ENCODE measurements around the gene ZNF730.
A peak's percentile ranks its signal among the peaks of the same experiment; 100 is the strongest.
"Not testable (repeated sequence)": the region's sequence is repeated elsewhere in the genome, so short reads cannot be mapped to it uniquely, and the experiment has no call there.

Gene ZNF730

DNA sequence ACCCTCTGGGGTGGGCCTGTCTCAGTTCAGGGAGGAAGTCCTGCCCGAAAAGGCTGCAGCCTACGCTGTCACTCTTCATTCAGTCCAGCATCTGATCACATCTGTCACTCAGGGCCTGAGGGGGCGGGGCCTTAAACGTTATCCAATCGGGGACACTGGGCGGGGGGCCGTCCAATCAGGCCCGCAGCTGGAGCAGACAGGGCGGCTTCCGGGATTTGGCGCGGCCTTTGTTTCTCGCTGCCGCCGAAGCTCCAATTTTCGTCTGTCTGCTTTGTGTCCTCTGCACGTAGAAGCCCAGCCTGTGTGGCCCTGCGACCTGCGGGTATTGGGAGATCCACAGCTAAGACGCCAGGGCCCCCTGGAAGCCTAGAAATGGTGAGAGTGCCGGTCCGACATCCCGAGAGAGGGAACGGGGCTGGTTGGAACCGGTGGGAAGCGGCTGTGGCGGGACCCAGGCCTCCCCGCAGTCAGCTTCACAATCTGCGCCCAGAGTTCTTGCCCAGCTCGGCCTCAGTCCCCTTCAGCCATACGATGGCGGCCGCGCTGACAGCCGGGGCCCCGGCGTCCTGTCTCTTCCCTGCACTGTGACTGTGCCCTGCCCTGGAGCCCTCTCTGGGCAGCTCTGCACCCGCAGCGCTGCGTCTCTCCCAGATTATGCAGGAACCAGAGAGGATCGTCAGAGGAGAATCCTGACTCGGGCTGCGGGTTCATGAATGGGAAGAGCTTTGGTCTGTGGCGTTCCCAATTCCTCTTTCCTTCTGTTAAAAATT is at the start of gene ZNF730:
Gene ZNF730, plus strand, starts transcription at position 224 of the 770 bp plus-strand sequence. Its CDS starts 149 bp downstream, at position 373.
- DNase-seq, result peak; percentile 19 to 69

DNA sequence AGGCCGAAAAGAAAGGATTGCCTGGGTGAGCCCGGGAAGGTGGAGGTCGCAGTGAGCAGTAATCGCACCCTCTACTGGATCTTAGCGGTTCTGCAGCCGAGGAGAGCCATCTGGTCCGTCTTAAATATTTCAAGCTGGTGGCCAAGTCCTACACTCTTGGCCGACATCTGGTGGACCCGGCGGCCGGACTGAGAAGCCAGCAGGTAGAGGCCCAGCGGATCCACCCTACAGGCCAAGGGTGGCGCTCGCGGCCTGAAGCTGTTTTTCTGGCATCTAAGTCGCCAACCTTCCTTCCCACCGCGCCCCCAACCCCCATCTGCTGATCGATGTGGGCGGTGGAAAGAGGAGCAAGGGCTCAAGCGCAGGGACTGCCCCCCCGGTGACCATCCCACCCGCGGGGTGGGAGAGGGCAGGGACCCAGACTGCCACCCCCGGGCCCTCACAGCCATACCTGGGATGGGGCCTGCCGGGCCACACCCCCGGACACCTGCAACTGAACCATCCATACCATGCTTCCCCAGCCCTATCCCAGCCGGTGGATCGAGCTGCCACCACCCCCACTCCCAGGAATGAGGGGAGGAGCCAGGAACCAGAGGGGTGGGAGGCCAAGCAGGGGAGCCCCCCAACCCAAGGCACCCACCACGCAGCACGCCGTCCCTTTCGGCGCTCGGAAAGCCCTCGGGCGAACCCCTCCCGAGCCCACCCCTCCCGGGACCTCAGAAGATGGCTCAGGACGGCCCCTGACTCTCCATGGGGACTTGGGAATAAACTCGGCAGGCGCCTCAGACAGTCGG is 46.3 kb upstream of the ZNF730 start:
- no peak for DNase-seq

DNA sequence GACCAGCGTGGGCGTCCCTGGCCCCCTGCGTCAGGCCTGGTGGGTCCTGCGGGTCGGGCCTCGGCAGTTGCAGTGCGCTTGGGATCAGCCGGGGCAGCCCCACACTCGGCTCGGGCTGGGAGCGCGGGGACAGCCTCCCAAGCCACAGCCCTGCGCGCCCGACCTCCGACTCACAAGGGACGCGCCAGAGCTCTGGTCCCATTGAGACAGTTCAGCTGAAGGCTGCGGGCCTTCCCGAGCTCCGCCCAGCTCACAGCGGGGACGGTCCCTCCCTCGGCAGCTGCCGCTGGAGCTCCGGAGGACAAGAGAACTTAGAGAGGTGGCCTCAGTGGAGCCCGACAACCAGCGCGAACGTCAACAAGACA is 45.7 kb upstream of the ZNF730 start:
- no peak for DNase-seq

DNA sequence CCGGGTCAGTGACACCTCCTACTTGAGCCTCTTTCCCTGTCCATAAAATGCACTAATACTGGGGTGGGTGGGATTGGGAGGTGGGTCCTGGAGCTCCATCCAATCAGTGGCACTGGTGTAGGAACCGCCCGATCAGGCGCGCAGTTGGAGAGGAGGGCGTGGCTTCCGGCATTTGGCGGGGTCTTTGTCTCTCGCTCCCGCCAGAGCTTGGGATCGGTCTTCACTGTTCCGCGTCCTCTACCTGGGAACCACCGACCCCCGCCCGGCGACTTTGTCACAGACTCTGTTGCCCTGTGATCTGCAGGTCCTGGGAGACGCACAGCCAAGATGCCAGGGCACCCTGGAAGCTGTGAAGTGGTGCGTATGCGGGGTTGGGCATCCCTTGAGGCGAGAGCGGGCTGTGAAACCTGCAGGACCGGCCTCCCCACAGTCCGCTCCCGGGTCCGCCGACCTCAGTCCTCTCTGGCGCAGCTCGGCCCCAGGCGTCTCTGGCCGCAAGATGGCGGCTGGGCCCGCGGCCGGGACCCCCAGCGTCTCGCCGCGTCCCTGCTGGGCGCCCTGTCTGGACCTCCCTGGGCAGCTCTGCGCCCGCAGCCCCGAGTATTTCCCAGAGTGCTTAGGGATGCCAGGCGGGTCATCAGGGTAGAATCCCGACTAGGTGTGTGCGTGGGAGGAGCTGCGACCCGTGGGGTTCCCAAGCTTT is 41.6 kb upstream of the ZNF730 start:
- DNase-seq, result no peak

DNA sequence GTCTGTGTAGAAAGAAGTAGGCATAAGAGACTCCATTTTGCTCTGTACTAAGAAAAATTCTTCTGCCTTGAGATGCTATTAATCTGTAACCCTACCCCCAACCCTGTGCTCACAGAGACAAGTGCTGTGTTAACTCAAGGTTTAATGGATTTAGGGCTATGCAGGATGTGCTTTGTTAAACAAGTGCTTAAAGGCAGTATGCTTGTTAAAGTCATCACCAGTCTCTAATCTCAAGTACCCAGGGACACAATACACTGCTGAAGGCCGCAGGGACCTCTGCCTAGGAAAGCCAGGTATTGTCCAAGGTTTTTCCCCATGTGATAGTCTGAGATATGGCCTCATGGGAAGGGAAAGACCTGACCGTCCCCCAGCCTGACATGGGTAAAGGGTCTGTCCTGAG is 39.0 kb upstream of the ZNF730 start:
- not testable (repeated sequence) for DNase-seq

DNA sequence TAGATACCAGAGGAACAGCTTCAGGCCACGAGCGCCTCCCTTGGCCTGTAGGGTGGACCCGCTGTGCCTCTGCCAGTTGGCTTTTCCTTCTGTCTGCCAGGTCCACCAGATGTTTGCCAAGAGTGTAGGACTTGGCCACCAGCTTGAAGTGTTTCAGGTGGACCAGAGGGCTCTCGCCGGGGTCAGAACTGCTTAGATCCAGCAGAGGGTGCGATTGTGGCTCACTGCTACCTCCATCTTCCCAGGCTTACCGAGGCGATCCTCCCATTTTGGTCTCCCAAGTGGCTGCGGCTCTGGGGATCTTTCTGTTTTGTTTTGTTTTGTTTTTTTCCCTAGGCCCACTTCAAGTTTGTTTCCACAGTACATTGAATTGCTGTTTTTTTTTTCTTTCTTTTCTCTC is 23.0 kb upstream of the ZNF730 start:
- no peak for DNase-seq

DNA sequence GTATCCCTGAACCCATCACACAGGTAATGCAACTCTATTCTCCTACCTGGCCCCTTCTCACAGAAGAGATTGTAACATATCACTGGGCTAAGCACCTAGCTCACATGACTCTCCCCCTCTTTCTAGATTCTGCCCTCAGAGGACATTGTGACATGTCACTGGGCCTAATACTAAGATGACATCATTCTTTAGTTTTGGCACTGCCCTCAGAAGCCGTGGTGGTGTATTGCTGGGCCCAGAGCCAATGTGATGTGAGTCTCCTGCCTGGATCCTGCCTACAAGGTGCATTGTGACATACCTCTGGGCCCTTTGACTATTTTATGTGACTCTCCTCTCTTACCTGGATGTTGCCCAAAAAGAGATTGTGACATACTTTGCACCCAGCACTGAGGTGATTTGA is 21.4 kb upstream of the ZNF730 start:
- no peak for DNase-seq

DNA sequence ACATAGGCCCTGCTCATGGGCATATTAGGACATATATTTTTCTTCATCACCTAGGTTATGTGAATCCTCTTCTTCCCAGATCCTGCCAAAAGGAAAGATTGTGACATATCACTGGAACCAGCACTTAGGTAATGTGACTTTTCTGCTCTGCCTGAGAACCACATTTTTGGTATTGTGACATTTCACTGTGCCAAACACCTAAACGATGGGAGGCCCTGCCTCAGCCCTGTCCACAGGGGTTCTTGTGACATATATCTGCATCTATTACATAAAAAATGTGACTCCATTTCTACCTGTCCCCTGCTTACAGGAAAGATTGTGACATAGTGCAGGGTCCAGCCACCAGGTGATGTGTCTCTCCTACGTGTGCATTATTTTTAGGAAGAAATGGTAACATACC is 18.5 kb upstream of the ZNF730 start:
- no peak for DNase-seq

DNA sequence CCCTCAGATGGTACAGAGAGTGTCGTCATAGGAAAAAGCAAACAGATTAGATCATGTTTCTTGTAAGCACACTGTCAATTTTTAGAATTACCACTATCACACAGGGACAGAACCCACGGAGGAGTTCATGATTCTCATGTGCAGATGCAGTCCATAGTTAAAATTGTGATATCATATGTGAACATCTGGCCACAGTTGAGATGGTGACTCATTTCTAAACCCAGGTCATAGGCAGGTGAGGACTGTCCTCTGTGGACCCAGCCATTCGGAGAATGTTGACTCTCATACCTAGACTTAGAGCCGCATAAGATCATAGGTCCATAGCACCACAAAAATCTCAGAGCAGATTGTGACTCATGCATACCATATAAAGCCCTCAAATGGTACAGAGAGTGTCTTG is 17.8 kb upstream of the ZNF730 start:
- DNase-seq, result no peak

DNA sequence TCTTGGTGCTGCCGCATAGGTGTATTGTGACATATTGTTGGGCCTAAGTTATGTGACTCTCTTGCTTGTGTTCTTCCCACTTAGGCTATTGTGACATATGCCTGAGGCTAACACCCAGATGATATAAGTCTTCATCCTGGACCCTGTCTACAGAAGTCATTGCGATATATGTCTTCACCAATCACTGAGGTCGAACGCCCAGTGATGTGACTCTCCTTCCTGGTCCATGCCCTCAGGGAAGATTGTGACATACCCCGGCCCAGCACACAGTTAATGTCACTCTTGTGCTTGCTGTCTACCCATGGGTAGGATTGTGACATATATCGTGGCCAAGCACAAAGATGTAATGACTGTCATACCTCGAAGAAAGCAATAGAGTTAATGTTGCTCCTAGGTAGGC is 16.9 kb upstream of the ZNF730 start:
- no peak for DNase-seq

DNA sequence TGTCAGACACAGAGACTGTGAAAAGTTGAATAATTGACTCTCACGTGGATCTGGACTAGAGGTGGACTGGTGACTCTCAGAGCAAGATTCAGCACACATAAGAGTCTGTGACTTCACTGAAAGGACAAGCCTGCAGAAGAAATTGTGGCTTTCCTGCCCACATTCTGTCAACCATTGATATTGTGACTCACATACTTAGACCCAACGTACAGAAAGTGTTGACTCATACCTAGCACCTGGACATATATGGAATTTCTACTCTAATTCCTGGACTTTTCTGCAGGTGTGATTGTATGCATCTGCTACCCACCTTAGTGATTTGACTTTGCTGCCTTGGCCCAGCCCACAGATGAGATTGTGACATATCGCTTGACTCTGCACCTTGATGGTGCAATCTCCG is 15.6 kb upstream of the ZNF730 start:
- no peak for DNase-seq

DNA sequence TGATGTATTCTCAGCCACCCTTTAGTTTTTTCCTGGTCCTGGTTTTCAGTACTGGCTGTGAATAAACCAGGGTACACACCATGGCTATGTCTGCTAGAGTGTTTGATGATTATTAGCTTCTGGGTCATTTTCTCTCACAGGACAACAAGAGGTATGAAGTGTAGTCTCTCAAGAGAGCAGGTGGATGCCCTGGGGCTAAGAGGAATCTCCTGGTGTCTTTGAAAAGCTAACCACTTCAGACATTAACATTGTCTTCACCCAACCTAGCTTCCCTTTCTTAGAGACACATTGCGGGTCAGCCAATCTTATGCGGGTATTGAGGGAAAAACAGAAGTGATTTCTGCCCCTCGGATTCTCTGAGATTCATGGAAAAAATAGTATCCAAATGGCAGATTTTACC is 1.6 kb downstream of the ZNF730 start:
- DNase-seq, result no peak

DNA sequence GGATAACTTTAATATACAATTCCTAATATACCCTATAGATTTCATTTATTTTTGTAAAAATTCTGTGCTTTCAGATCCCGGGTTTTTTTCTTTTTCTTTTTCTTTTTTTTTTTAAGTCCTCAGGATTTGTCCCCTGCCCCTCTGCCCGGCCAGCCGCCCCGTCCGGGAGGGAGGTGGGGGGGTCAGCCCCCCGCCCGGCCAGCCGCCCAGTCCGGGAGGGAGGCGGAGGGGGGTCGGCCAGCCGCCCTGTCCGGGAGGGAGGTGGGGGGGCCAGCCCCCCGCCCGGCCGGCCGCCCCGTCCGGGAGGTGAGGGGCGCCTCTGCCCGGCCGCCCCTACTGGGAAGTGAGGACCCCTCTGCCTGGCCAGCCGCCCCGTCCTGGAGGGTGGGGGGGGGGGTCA is 17.4 kb downstream of the ZNF730 start:
- not testable (repeated sequence) for DNase-seq

DNA sequence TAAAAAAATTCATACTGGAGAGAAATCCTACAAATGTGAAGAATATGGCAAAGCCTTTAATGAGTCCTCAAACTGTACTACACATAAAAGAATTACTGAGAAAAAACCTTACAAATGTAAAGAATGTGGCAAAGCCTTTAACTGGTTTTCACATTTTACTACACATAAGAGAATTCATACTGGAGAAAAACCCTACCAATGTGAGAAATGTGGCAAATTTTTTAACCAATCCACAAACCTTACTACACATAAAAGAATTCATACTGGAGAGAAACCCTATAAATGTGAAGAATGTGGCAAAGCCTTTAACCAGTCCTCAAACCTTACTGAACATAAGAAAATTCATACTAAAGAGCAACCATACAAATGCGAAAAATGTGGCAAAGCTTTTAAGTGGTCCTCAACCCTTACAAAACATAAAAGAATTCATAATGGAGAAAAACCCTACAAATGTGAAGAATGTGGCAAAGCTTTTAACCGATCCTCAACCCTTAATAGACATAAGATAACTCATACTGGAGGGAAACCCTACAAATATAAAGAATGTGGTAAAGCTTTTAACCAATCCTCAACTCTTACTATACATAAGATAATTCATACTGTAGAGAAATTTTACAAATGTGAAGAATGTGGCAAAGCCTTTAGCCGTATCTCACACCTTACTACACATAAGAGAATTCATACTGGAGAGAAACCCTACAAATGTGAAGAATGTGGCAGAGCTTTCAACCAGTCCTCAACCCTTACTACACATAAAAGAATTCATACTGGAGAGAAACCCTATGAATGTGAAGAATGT is 29.0 kb downstream of the ZNF730 start:
- no peak for DNase-seq

DNA sequence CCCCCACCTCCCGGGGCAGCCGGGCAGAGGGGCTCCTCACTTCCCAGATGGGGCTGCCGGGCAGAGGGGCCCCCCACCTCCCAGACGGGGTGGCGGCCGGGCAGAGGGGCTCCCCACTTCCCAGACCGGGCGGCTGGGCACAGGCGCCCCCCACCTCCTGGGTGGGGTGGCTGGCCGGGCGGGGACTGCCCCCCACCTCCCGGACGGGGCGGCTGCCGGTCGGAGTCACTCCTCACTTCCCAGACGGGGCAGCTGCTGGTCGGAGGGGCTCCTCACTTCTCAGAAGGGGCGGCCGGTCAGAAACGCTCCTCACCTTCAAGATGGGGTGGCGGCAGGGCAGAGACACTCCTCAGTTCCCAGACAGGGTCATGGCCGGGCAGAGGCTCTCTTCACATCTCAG is 43.9 kb downstream of the ZNF730 start:
- no peak for DNase-seq

DNA sequence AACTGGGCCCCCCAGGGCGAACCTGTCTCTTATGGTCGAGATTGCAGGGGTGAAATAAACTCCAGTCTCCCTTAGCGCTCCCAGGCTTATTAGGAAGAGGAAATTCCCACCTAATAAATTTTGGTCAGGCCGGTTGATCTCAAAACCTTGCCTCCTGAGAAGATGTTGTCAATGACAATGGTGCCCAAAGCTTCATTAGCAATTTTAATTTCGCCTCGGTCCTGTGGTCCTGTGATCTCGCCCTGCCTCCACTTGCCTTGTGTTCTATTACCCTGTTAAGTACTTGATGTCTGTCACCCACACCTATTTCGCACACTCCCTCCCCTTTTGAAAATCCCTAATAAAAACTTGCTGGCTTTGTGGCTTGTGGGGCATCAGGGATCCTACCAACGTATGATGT is 51.5 kb downstream of the ZNF730 start:
- not testable (repeated sequence) for DNase-seq

DNA sequence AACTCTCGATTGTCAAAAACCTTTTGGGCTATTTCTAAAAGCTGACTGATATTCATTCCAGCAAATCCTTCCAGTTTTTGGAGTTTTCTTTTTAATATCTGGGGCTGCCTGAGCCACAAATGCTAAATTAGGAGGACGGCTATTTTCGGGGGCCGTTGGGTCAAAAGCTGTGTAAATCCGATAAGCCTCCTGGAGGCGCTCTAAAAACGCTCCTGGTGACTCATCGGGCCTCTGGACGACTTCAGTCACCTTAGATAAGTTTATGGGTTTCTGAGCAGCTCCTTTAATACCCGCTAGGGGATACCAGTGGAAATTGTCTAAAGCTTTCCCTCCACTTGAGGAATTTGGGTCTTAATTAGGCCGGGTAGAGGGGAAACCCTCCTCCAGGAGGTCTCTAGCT is 66.4 kb downstream of the ZNF730 start:
- no peak for DNase-seq

DNA sequence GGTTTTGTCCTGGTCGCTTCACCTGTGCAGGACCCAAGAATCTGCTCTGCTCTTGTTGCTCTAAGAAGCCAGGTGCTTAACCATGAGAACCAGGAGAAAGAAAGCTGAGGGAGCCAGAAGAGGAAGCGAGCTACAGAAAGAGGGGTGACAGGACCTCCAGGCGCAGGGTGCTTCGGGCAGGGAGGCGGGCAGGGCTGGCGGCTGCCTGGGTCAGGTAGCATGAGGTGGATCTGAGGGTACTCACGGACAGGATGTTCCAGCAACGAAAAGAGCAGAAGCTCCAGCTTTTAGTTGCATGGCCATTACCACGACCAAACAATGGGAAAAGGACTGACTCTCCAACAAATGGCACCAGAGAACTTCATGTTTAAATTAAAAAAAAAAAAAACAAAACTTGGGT is 73.5 kb downstream of the ZNF730 start:
- no peak for DNase-seq

All from CD4-positive, alpha-beta T cell treated with Interferon alpha-2 for 1 hour (primary cell).